SK-N-SH (cell line): ENCODE data around the gene PXMP2.

Experiments used
- EP300 ChIP-seq, 2 experiments: IDR thresholded peaks; 2 replicates each; pipeline versions ENCODE4 v1.4.0 to v1.6.1; 2012; ENCODE audit warnings: borderline replicate concordance in 1 of 2, low read depth in 1 of 2, low read length in 1 of 2
- EZH2phosphoT487 ChIP-seq: fragments of 200-600 bp; sonication (generic); IDR thresholded peaks from 2 replicates; pipeline ENCODE4 v1.6.1; 2017; ENCODE audit warnings: low read depth, mixed run types, mild to moderate bottlenecking, antibody characterized with exemption, moderate library complexity, borderline replicate concordance
- FOSL2 ChIP-seq: IDR thresholded peaks from 2 replicates; pipeline ENCODE4 v1.4.0; 2012; ENCODE audit warnings: low read depth, mild to moderate bottlenecking, moderate library complexity, borderline replicate concordance
- GABPA ChIP-seq: IDR thresholded peaks from 2 replicates; pipeline ENCODE4 v1.4.0; 2012; ENCODE audit warnings: low read depth, mild to moderate bottlenecking
- GATA2 ChIP-seq: sonication (generic); formaldehyde crosslinking; IDR thresholded peaks from 2 replicates; pipeline ENCODE4 v1.5.0; 2020; ENCODE audit warnings: mild to moderate bottlenecking, missing genetic modification reagents
- MEF2A ChIP-seq: IDR thresholded peaks from 2 replicates; pipeline ENCODE4 v1.4.0; 2012; ENCODE audit warnings: low read depth, borderline replicate concordance
- RFX5 ChIP-seq: IDR thresholded peaks from 2 replicates; pipeline ENCODE4 v1.6.1; 2012; ENCODE audit warnings: mild to moderate bottlenecking, improper control_type of control experiment, low read length
- SMC3 ChIP-seq: IDR thresholded peaks from 2 replicates; pipeline ENCODE4 v1.6.1; 2012; ENCODE audit warnings: low read depth, low read length, improper control_type of control experiment
- TAF1 ChIP-seq: IDR thresholded peaks from 2 replicates; pipeline ENCODE4 v1.6.1; 2012; ENCODE audit warnings: low read depth, mild to moderate bottlenecking, low read length, moderate library complexity, borderline replicate concordance
- TF ChIP-seq, protein P1 (sequence below): fragments of 200-600 bp; sonication (generic); IDR thresholded peaks from 2 replicates; pipeline ENCODE4 v1.6.1; 2017; ENCODE audit warnings: antibody characterized with exemption, mild to moderate bottlenecking, moderate library complexity
- TF ChIP-seq, protein P2 (sequence below): IDR thresholded peaks from 2 replicates; pipeline ENCODE4 v1.4.0; 2012; ENCODE audit warnings: low read depth
- TF ChIP-seq, protein P3 (sequence below): IDR thresholded peaks from 2 replicates; pipeline ENCODE4; 2012

DNA sequence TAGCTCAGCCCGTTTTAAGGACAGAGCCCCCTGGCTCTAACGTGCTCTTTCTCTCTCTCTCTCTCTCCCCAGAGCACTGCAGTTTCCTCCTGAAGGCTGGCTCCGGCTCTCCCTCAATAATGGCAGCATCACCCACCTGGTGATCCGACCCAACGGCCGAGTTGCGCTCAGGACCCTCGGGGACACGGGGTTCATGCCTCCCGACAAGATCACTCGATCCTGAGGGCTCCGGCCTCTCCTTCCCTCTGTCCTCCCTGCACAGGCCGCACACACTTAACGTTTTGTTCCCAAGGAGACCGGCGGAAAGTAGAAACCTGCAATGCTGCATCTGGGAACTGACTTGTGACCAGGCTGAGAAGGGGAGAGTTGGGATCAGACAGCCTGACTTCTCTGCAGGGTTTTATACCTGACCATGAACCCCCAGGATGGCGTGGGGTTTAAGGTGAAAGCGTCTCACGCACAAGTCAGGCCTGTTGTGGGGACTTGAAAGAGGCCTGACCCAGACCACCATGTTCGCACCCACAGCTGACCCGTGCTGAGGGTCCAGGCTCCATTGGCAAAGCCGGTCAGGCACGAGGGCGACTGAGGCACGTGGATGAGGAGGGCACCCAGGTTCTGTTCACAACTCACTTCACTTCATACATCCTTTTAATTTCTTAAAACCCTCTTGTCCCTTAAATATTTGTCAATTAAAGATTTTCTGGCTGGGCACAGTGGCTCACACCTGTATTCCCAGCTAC, 33.4 kb downstream of the PXMP2 start:
- no peak for TF ChIP-seq TAF1
- TF ChIP-seq, protein P1, sequence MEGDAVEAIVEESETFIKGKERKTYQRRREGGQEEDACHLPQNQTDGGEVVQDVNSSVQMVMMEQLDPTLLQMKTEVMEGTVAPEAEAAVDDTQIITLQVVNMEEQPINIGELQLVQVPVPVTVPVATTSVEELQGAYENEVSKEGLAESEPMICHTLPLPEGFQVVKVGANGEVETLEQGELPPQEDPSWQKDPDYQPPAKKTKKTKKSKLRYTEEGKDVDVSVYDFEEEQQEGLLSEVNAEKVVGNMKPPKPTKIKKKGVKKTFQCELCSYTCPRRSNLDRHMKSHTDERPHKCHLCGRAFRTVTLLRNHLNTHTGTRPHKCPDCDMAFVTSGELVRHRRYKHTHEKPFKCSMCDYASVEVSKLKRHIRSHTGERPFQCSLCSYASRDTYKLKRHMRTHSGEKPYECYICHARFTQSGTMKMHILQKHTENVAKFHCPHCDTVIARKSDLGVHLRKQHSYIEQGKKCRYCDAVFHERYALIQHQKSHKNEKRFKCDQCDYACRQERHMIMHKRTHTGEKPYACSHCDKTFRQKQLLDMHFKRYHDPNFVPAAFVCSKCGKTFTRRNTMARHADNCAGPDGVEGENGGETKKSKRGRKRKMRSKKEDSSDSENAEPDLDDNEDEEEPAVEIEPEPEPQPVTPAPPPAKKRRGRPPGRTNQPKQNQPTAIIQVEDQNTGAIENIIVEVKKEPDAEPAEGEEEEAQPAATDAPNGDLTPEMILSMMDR = no peak
- TF ChIP-seq EZH2phosphoT487 = no peak
- no peak for TF ChIP-seq RFX5
- TF ChIP-seq SMC3 = no peak
- no peak for TF ChIP-seq EP300 (IDR thresholded peaks at IDR 0.05; ENCODE audit: borderline replicate concordance in 1 of 2, low read depth in 1 of 2, low read length in 1 of 2)
- TF ChIP-seq MEF2A = no peak
- TF ChIP-seq, protein P2, sequence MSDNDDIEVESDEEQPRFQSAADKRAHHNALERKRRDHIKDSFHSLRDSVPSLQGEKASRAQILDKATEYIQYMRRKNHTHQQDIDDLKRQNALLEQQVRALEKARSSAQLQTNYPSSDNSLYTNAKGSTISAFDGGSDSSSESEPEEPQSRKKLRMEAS = no peak
- TF ChIP-seq, protein P3, sequence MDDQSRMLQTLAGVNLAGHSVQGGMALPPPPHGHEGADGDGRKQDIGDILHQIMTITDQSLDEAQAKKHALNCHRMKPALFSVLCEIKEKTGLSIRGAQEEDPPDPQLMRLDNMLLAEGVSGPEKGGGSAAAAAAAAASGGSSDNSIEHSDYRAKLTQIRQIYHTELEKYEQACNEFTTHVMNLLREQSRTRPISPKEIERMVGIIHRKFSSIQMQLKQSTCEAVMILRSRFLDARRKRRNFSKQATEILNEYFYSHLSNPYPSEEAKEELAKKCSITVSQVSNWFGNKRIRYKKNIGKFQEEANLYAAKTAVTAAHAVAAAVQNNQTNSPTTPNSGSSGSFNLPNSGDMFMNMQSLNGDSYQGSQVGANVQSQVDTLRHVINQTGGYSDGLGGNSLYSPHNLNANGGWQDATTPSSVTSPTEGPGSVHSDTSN = no peak
- no peak for TF ChIP-seq GATA2
- TF ChIP-seq GABPA = no peak
- no peak for TF ChIP-seq FOSL2
